HepG2 (cell line): ENCODE results near the gene RPL41. TPM values are rescaled to one million over a fixed set of nuclear protein-coding genes. Genes with fewer than 3 reads are reported as not detected.

Experiments used
- FOXO4 ChIP-seq: sonication (generic); formaldehyde crosslinking; conservative IDR thresholded peaks from 2 replicates; pipeline ENCODE4 v1.8.1; 2023; ENCODE audit warnings: missing genetic modification reagents
- GTF3A ChIP-seq: sonication (generic); formaldehyde crosslinking; conservative IDR thresholded peaks from 2 replicates; pipeline ENCODE4 v1.4.0; 2020; ENCODE audit warnings: mild to moderate bottlenecking, missing genetic modification reagents
- HDAC2 ChIP-seq: sonication (generic); formaldehyde crosslinking; IDR thresholded peaks from 2 replicates; pipeline ENCODE4 v1.4.0; 2020; ENCODE audit warnings: missing genetic modification reagents
- HNF1A ChIP-seq, 2 experiments: sonication (generic) in 1 of 2; formaldehyde crosslinking in 1 of 2; IDR thresholded peaks; 2 replicates each; pipeline versions ENCODE4 v1.4.0 to v1.6.1; 2016 to 2020; ENCODE audit warnings: borderline replicate concordance in 1 of 2, low read depth in 1 of 2, mild to moderate bottlenecking in 1 of 2, missing genetic modification reagents in 1 of 2
- MEIS2 ChIP-seq: sonication (generic); formaldehyde crosslinking; IDR thresholded peaks from 2 replicates; pipeline ENCODE4 v1.9.0; 2021; ENCODE audit warnings: mild to moderate bottlenecking, missing genetic modification reagents
- TSC22D2 ChIP-seq: sonication (generic); formaldehyde crosslinking; IDR thresholded peaks from 2 replicates; pipeline ENCODE4 v1.5.1; 2020; ENCODE audit warnings: missing genetic modification reagents, mild to moderate bottlenecking, borderline replicate concordance
- ZMAT5 ChIP-seq: sonication (generic); formaldehyde crosslinking; IDR thresholded peaks from 2 replicates; pipeline ENCODE4 v1.5.0; 2020; ENCODE audit warnings: mild to moderate bottlenecking, low read depth, missing genetic modification reagents, borderline replicate concordance
- ZNF17 ChIP-seq: sonication (generic); formaldehyde crosslinking; IDR thresholded peaks from 2 replicates; pipeline ENCODE4 v1.5.0; 2020; ENCODE audit warnings: mild to moderate bottlenecking, missing genetic modification reagents
- polyA plus RNA-seq, 8 experiments: library from polyadenylated mRNA; depleted of rRNA in 3 of 8; stranded (reverse) in 7 of 8; unstranded in 1 of 8; fragments of >200 nt; fragmentation: Illumina TruSeq in 4 of 8; extraction: Trizol in 4 of 8; gene quantifications; 2 replicates each; pipeline versions ENCODE4 v1.2.1 to v1.2.3, GENCODE V29; 2011 to 2016; ENCODE audit warnings: low read depth in 4 of 8, missing spikeins in 1 of 8, mixed read lengths in 1 of 8; ENCODE audit not compliant: insufficient read depth in 1 of 8
- total RNA-seq, 5 experiments: library from RNA; depleted of rRNA; stranded (reverse); fragments of >200 nt; fragmentation: Illumina TruSeq; extraction: Trizol; gene quantifications; 2 replicates each; pipeline ENCODE4 v1.2.3, GENCODE V29; 2016; ENCODE audit warnings: low read depth in 1 of 5
- TF ChIP-seq, protein P1 (sequence below): sonication (generic); formaldehyde crosslinking; IDR thresholded peaks from 2 replicates; pipeline ENCODE4 v1.5.0; 2020; ENCODE audit warnings: mild to moderate bottlenecking, missing genetic modification reagents
- TF ChIP-seq, protein P2 (sequence below), 2 experiments: IDR thresholded peaks; 2 replicates each; pipeline ENCODE4 v1.6.1; 2011 to 2012; ENCODE audit warnings: low read length in 2 of 2, borderline replicate concordance in 1 of 2, low read depth in 1 of 2, mild to moderate bottlenecking in 1 of 2, moderate library complexity in 1 of 2

RPL41 gene
- total and polyA plus RNA-seq, 2 of the 13 experiments (the other 11 are each of a cell fraction or from before 2014, with no cell fraction given) = 4,012 to 7,670 TPM

- TF ChIP-seq FOXO4 (CRISPR knock-in tag) = no peak
- no peak for TF ChIP-seq ZMAT5
- no peak for TF ChIP-seq HNF1A (IDR thresholded peaks at IDR 0.05; ENCODE audit: low read depth)
- no peak for TF ChIP-seq HNF1A (CRISPR knock-in tag; IDR thresholded peaks at IDR 0.05; ENCODE audit: borderline replicate concordance)
- TF ChIP-seq MEIS2 (CRISPR knock-in tag) = no peak
- no peak for TF ChIP-seq HDAC2 (CRISPR knock-in tag)
- no peak for TF ChIP-seq ZNF17 (CRISPR knock-in tag)
- TF ChIP-seq, protein P1, sequence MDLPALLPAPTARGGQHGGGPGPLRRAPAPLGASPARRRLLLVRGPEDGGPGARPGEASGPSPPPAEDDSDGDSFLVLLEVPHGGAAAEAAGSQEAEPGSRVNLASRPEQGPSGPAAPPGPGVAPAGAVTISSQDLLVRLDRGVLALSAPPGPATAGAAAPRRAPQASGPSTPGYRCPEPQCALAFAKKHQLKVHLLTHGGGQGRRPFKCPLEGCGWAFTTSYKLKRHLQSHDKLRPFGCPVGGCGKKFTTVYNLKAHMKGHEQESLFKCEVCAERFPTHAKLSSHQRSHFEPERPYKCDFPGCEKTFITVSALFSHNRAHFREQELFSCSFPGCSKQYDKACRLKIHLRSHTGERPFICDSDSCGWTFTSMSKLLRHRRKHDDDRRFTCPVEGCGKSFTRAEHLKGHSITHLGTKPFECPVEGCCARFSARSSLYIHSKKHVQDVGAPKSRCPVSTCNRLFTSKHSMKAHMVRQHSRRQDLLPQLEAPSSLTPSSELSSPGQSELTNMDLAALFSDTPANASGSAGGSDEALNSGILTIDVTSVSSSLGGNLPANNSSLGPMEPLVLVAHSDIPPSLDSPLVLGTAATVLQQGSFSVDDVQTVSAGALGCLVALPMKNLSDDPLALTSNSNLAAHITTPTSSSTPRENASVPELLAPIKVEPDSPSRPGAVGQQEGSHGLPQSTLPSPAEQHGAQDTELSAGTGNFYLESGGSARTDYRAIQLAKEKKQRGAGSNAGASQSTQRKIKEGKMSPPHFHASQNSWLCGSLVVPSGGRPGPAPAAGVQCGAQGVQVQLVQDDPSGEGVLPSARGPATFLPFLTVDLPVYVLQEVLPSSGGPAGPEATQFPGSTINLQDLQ (CRISPR knock-in tag) = no peak
- TF ChIP-seq TSC22D2 (CRISPR knock-in tag) = no peak
- TF ChIP-seq, protein P2, sequence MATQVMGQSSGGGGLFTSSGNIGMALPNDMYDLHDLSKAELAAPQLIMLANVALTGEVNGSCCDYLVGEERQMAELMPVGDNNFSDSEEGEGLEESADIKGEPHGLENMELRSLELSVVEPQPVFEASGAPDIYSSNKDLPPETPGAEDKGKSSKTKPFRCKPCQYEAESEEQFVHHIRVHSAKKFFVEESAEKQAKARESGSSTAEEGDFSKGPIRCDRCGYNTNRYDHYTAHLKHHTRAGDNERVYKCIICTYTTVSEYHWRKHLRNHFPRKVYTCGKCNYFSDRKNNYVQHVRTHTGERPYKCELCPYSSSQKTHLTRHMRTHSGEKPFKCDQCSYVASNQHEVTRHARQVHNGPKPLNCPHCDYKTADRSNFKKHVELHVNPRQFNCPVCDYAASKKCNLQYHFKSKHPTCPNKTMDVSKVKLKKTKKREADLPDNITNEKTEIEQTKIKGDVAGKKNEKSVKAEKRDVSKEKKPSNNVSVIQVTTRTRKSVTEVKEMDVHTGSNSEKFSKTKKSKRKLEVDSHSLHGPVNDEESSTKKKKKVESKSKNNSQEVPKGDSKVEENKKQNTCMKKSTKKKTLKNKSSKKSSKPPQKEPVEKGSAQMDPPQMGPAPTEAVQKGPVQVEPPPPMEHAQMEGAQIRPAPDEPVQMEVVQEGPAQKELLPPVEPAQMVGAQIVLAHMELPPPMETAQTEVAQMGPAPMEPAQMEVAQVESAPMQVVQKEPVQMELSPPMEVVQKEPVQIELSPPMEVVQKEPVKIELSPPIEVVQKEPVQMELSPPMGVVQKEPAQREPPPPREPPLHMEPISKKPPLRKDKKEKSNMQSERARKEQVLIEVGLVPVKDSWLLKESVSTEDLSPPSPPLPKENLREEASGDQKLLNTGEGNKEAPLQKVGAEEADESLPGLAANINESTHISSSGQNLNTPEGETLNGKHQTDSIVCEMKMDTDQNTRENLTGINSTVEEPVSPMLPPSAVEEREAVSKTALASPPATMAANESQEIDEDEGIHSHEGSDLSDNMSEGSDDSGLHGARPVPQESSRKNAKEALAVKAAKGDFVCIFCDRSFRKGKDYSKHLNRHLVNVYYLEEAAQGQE (IDR thresholded peaks at IDR 0.05; ENCODE audit: borderline replicate concordance in 1 of 2, low read depth in 1 of 2, low read length in 2 of 2) = 0 out of 4 replicates have a peak, but pooled peaks of 1 of the 2 experiments have one; percentile 24
- TF ChIP-seq GTF3A (CRISPR knock-in tag) = no peak
These were observed 41.0 kb downstream of the RPL41 start (continued) for GRCh38 chr12:56157201-56158028.
